ENCODE measurements around the gene ART5.

GRCh38 chr11:3639841-3640240 is 2.0 kb downstream of the ART5 start:
- TF ChIP-seq CTCF (conservative IDR thresholded peaks at IDR 0.05; ENCODE audit: low read depth in 2 of 2) (no peak), REST (IDR thresholded peaks at IDR 0.05; ENCODE audit: unreplicated experiment) (no peak), POLR2AphosphoS5 (IDR thresholded peaks at IDR 0.05; ENCODE audit: low read depth) (no peak), EZH2phosphoT487 (IDR thresholded peaks at IDR 0.05; ENCODE audit: unreplicated experiment) (no peak), EZH2 (IDR thresholded peaks at IDR 0.05; ENCODE audit: low read depth, unreplicated experiment) (no peak), JUNB (IDR thresholded peaks at IDR 0.05; ENCODE audit: unreplicated experiment) (no peak), ZNF331 (CRISPR knock-in tag; IDR thresholded peaks at IDR 0.05; ENCODE audit: low read depth) (no peak), CREB1 (CRISPR knock-in tag; IDR thresholded peaks at IDR 0.05; ENCODE audit: low read depth) (no peak)

Data from GM23338 (cell line).